NAMALWA (cell line): ENCODE results near the gene SEC61A2.
A peak's percentile ranks its signal among the peaks of the same experiment; 100 is the strongest.

Source experiments
- DNase-seq: peaks from one replicate; pipeline ENCODE4 v3.0.0-alpha.2; 2015; ENCODE audit warnings: low spot score

Gene SEC61A2

GRCh38 chr10:12196531-12197211 is 67.2 kb downstream of the SEC61A2 start:
- no peak for DNase-seq

DNA sequence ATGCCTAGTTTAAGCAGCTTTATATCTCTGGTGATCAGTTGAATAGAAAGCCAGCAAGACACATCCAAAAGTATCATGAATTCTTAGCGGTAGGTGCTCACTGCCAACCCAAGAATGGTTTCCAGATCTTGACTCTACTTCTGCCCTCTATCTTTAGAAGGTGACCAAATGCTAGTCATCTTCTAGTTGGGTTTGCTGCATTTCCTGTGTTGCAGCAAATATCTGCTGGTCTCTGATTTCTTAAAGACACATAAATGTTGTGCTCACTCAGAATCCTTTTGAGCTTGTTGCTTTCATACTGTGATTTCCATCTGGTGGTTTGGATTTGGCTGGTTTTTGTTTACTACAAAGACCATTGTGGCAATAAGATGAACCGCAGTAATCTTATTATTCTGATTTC is 68.7 kb downstream of the SEC61A2 start:
- DNase-seq: peak; percentile 23

DNA sequence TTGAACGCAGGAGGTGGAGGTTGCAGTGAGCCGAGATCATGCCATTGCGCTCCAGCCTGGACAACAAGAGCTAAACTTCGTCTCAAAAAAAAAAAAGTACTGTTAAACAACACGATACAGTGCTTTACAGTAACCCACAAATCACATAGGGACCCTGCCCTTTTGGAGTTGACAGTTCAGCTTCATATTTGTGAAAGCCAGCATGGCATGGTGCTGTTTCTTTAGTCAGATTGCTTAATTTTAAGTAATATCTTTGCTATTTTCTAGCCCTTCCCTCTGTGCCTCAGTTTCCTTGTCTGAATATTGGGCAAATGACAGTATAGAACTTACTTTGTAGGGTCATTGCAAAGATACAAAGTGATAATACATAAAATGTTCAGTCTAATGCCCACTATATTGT is 71.4 kb downstream of the SEC61A2 start:
- no peak for DNase-seq

GRCh38 chr10:12201543-12201942 is 72.1 kb downstream of the SEC61A2 start:
- DNase-seq: no peak

- no peak for DNase-seq
Measured at GRCh38 chr10:12202226-12202625, 72.7 kb downstream of the SEC61A2 start.

- no peak for DNase-seq
Measured at GRCh38 chr10:12205082-12205481, 75.6 kb downstream of the SEC61A2 start.

DNA sequence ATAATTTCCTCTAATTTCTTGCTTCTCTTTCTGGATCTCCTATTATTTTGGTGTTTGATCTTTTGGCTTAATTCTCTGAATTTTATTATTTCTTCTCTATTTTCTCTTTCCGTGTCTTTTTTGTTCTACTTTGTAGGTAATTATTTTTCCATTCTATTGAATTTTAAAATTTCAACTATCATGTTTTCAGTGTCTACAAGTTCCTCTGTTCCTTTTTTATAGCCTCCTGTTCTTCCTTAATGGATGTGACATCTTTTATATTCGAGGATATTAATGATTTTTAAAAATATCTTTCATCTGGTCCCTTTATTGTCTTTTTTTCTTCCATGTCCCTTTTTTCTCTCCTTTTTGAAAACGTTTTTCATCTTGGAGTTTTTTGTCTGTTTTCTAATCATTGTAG is 77.6 kb downstream of the SEC61A2 start:
- no peak for DNase-seq

- DNase-seq: no peak
Measured at GRCh38 chr10:12208460-12208859, 79.0 kb downstream of the SEC61A2 start.

GRCh38 chr10:12212454-12212853 is 83.0 kb downstream of the SEC61A2 start:
- no peak for DNase-seq

GRCh38 chr10:12213621-12214020 is 84.1 kb downstream of the SEC61A2 start:
- no peak for DNase-seq

DNA sequence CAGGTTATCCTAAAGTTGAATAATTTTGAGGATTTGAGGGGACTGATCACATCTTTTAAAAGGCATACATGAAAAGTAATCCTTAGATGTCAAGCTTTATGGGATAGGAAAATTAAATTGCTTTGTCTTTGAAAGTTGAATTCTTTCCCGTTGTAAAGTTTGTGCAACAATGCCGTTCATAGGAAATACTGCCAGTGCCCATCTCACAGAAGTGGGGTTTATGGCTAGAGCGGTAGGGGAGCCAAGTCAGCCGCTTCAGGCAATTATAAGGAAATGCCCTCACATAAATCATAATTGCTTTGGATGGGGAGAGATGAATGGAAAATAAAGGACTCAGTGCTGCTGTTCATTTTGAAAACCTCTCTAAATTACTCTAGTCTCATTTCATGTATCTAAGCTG is 84.6 kb downstream of the SEC61A2 start:
- no peak for DNase-seq

GRCh38 chr10:12214763-12215218 is 85.3 kb downstream of the SEC61A2 start:
- peak; percentile 79 for DNase-seq
